Rectal smooth muscle tissue (tissue), 1 donor: ENCODE measurements around the gene SPAG9.

Experiments
- H3K27ac ChIP-seq: one replicate; pipeline ENCODE4 v1.7.0; 2013; ENCODE audit warnings: low read depth, low read length, inconsistent platforms
- H3K27me3 ChIP-seq: one replicate; pipeline ENCODE4 v1.7.0; 2013; ENCODE audit warnings: low read length; ENCODE audit not compliant: control insufficient read depth, insufficient read depth
- H3K36me3 ChIP-seq: one replicate; pipeline ENCODE4 v1.7.0; 2013; ENCODE audit warnings: low read length; ENCODE audit not compliant: control insufficient read depth, insufficient read depth
- H3K4me1 ChIP-seq: one replicate; pipeline ENCODE4 v1.7.0; 2013; ENCODE audit warnings: low read length; ENCODE audit not compliant: control insufficient read depth, insufficient read depth
- H3K4me3 ChIP-seq: one replicate; pipeline ENCODE4 v1.7.0; 2013; ENCODE audit warnings: low read length
- H3K9ac ChIP-seq: one replicate; pipeline ENCODE4 v1.7.0; 2013; ENCODE audit warnings: low read length

SPAG9 gene

GRCh38 chr17:51044976-51045375 is 75.7 kb downstream of the SPAG9 start:
- H3K36me3 ChIP-seq: no peaks in the 10 kb centered on the region
- no peaks in the 10 kb centered on the region for H3K27me3 ChIP-seq
- H3K4me1 ChIP-seq: peaks cover 5% of the 10 kb centered on the region
- no peak overlapping the region for H3K4me3 ChIP-seq
- H3K27ac ChIP-seq: no peak overlapping the region
- H3K9ac ChIP-seq: no peak overlapping the region

- H3K9ac ChIP-seq: no peak overlapping the region
- no peaks in the 10 kb centered on the region for H3K27me3 ChIP-seq
- H3K27ac ChIP-seq: no peak overlapping the region
- H3K4me1 ChIP-seq: no peaks in the 10 kb centered on the region
- H3K36me3 ChIP-seq: peaks cover 8% of the 10 kb centered on the region
- H3K4me3 ChIP-seq: no peak overlapping the region
These were observed 84.6 kb downstream of the SPAG9 start for GRCh38 chr17:51036084-51036483.

- Histone ChIP-seq H3K4me1 (no peaks in the 10 kb centered on the region), H3K9ac (no peak overlapping the region), H3K27ac (no peak overlapping the region), H3K4me3 (no peak overlapping the region), H3K27me3 (no peaks in the 10 kb centered on the region), H3K36me3 (peaks cover 8% of the 10 kb centered on the region)
These were observed 85.2 kb downstream of the SPAG9 start for GRCh38 chr17:51035431-51035830.

- no peaks in the 10 kb centered on the region for H3K27me3 ChIP-seq
- H3K27ac ChIP-seq: no peak overlapping the region
- H3K4me3 ChIP-seq: no peak overlapping the region
- peaks cover 8% of the 10 kb centered on the region for H3K36me3 ChIP-seq
- no peaks in the 10 kb centered on the region for H3K4me1 ChIP-seq
- H3K9ac ChIP-seq: no peak overlapping the region
These were observed 85.9 kb downstream of the SPAG9 start for GRCh38 chr17:51034800-51035199.

GRCh38 chr17:51032850-51033249 is 87.8 kb downstream of the SPAG9 start:
- peaks cover 3% of the 10 kb centered on the region for H3K4me1 ChIP-seq
- H3K4me3 ChIP-seq: no peak overlapping the region
- H3K36me3 ChIP-seq: peaks cover 1% of the 10 kb centered on the region
- no peak overlapping the region for H3K27ac ChIP-seq
- H3K9ac ChIP-seq: no peak overlapping the region
- no peaks in the 10 kb centered on the region for H3K27me3 ChIP-seq

- Histone ChIP-seq H3K27me3 (no peaks in the 10 kb centered on the region), H3K36me3 (no peaks in the 10 kb centered on the region), H3K4me1 (peaks cover 3% of the 10 kb centered on the region), H3K27ac (no peak overlapping the region), H3K4me3 (peak overlapping the region; percentile 13), H3K9ac (no peak overlapping the region)
These were observed 90.9 kb downstream of the SPAG9 start for GRCh38 chr17:51029568-51030463.

GRCh38 chr17:51029142-51029541 is 91.5 kb downstream of the SPAG9 start:
- Histone ChIP-seq H3K4me3 (peak overlapping the region; percentile 13), H3K36me3 (no peaks in the 10 kb centered on the region), H3K9ac (no peak overlapping the region), H3K27me3 (no peaks in the 10 kb centered on the region), H3K27ac (no peak overlapping the region), H3K4me1 (peaks cover 3% of the 10 kb centered on the region)

- H3K36me3 ChIP-seq: no peaks in the 10 kb centered on the region
- H3K27me3 ChIP-seq: no peaks in the 10 kb centered on the region
- peaks cover 3% of the 10 kb centered on the region for H3K4me1 ChIP-seq
- no peak overlapping the region for H3K9ac ChIP-seq
- no peak overlapping the region for H3K4me3 ChIP-seq
- H3K27ac ChIP-seq: no peak overlapping the region
These were observed 92.3 kb downstream of the SPAG9 start for GRCh38 chr17:51028176-51028863.

GRCh38 chr17:51018541-51018940 is 102.1 kb downstream of the SPAG9 start:
- no peaks in the 10 kb centered on the region for H3K27me3 ChIP-seq
- peaks cover 3% of the 10 kb centered on the region for H3K4me1 ChIP-seq
- H3K4me3 ChIP-seq: no peak overlapping the region
- no peak overlapping the region for H3K9ac ChIP-seq
- peaks cover 7% of the 10 kb centered on the region for H3K36me3 ChIP-seq
- no peak overlapping the region for H3K27ac ChIP-seq

- peaks cover 7% of the 10 kb centered on the region for H3K36me3 ChIP-seq
- no peaks in the 10 kb centered on the region for H3K27me3 ChIP-seq
- no peak overlapping the region for H3K4me3 ChIP-seq
- no peak overlapping the region for H3K27ac ChIP-seq
- peaks cover 3% of the 10 kb centered on the region for H3K4me1 ChIP-seq
- H3K9ac ChIP-seq: no peak overlapping the region
These were observed 103.4 kb downstream of the SPAG9 start for GRCh38 chr17:51017270-51017669.

GRCh38 chr17:51016099-51016498 is 104.6 kb downstream of the SPAG9 start:
- H3K27ac ChIP-seq: no peak overlapping the region
- peaks cover 7% of the 10 kb centered on the region for H3K36me3 ChIP-seq
- peaks cover 3% of the 10 kb centered on the region for H3K4me1 ChIP-seq
- no peaks in the 10 kb centered on the region for H3K27me3 ChIP-seq
- H3K4me3 ChIP-seq: no peak overlapping the region
- H3K9ac ChIP-seq: no peak overlapping the region

GRCh38 chr17:51015145-51015558 is 105.5 kb downstream of the SPAG9 start:
- H3K4me3 ChIP-seq: no peak overlapping the region
- peaks cover 6% of the 10 kb centered on the region for H3K36me3 ChIP-seq
- H3K27me3 ChIP-seq: no peaks in the 10 kb centered on the region
- H3K9ac ChIP-seq: no peak overlapping the region
- peaks cover 3% of the 10 kb centered on the region for H3K4me1 ChIP-seq
- H3K27ac ChIP-seq: no peak overlapping the region
